HG03439 (cell line): ENCODE measurements around the gene IGFLR1.

Source experiments
- ATAC-seq: cut with Tn5 transposase; IDR thresholded peaks from one replicate; pipeline ENCODE4 v1.9.1; 2021; ENCODE audit warnings: mild to moderate bottlenecking, moderate library complexity; ENCODE audit not compliant: unreplicated experiment

Gene IGFLR1, protein sequence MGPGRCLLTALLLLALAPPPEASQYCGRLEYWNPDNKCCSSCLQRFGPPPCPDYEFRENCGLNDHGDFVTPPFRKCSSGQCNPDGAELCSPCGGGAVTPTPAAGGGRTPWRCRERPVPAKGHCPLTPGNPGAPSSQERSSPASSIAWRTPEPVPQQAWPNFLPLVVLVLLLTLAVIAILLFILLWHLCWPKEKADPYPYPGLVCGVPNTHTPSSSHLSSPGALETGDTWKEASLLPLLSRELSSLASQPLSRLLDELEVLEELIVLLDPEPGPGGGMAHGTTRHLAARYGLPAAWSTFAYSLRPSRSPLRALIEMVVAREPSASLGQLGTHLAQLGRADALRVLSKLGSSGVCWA

DNA sequence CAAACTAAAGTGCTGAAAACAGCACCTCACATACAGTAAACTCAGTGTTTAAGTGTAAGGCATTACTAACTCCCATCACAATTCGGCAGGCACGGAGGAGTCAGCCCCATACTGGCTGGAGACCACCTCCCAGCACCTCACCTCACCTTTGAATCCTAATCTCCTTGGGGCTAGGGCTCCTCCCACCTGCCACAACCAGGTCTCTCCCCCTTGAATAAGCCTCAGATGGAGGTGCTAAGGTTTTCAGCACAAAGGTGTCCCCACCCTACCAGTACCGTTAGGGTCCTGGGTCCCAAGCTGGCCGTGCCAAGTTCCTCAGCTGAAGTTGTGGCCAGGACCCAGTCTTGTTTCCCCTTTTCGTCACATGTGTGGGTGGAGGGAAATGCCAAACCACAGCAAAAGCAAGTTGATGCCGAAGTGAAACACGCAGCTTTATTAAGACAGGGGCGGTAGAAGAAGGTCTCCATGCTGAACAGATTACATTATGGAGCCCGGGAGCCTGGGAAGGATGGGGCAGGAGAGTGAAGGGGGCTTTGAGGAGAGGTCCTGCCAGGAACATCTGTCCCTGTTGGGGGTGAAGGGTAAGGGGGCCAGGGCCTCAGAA is at the start of gene IGFLR1:
Gene IGFLR1, minus strand, starts transcription at position 332 of the 604 bp plus-strand sequence. CDS start 1,272 bp downstream, outside the sequence.
- ATAC-seq = no peak

DNA sequence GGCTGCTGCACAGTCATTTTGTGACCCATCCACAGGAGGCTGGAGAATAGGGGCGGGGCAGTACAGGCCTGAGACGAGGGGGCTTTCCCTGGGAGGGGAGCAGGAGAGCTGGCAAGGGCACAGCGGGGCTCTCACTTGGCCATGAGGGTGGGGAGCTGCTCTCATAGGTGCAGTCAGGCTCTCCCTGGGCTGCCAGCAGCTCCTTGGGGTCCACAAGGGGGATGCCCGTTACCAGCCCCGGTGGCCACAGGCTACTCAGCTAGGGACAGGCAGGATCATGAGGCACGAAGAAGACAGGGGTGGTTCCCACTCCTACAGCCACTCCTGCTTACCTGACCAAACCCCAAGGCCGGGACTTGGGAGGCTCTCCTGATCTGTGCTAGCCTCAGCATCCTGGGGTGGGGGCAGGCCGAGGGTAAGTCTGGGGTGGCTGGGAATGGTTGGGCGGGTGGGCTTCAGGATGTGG is 49.6 kb upstream of the IGFLR1 start:
- ATAC-seq = no peak

- ATAC-seq = no peak
These were observed 48.9 kb upstream of the IGFLR1 start for GRCh38 chr19:35790981-35791813.

- no peak for ATAC-seq
These were observed 48.0 kb upstream of the IGFLR1 start for GRCh38 chr19:35789978-35790944.

DNA sequence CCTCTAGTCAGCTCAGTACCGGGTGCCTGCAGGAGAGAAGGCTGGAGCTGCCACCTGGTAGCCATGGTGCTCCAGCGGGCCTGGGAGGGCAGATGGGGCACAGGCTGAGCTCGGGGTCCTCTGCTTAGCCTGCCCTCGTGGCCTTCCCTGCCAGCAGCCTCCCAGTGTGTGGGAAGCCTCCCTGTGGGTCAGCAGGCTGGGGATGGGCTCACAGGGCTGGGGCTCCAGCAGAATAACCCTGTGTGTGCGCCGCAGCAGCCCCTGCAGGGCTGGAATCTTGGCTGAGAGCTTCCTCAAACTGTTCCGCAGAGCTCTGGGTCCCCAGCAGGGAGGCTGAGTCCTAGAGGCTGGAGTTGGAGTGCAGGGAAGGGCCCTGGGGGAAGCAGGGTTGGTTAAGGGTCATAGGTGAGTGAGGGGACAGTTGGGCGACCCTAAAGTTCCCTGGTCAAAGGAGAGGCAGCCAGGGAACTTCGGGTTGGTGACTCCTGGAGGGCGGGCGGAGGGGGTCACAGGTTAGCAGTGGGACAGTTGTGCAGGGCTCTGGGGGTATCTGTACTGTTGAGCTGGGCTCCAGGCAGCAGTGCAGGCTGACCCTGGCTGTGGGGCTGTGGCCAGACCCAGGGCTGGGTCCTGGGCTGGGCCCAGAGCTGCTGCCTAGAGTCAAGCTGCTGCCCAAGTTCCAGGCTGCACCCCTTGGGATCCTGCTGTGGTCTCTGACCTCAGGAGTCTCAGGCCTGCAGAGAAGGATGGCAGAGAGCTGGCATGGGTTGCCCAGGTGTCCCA is 47.1 kb upstream of the IGFLR1 start:
- no peak for ATAC-seq

GRCh38 chr19:35788205-35788960 is 46.1 kb upstream of the IGFLR1 start:
- no peak for ATAC-seq

DNA sequence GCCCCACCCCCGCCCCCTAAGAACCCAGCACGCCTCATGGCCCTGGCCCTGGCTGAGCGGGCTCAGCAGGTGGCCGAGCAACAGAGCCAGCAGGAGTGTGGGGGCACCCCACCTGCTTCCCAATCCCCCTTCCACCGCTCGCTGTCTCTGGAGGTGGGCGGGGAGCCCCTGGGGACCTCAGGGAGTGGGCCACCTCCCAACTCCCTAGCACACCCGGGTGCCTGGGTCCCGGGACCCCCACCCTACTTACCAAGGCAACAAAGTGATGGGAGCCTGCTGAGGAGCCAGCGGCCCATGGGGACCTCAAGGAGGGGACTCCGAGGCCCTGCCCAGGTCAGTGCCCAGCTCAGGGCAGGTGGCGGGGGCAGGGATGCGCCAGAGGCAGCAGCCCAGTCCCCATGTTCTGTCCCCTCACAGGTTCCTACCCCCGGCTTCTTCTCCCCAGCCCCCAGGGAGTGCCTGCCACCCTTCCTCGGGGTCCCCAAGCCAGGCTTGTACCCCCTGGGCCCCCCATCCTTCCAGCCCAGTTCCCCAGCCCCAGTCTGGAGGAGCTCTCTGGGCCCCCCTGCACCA is 45.1 kb upstream of the IGFLR1 start:
- no peak for ATAC-seq

- ATAC-seq = no peak
These were observed 44.3 kb upstream of the IGFLR1 start for GRCh38 chr19:35786299-35787160.

DNA sequence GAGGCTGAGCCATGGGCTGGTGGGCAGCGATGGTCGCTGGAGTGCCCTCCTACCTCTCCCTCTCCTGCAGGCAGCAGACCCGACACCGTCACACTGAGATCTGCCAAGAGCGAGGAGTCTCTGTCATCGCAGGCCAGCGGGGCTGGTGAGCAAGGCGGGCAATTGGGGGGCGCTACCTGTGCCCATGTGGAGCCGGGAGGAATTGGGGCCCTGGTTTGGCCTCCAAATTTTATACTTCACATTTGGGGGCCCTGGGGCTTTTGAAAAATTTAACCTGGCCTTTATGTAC is 43.0 kb upstream of the IGFLR1 start:
- no peak for ATAC-seq

- no peak for ATAC-seq
These were observed 42.5 kb upstream of the IGFLR1 start for GRCh38 chr19:35784503-35785338.

- ATAC-seq = no peak
These were observed 41.5 kb upstream of the IGFLR1 start for GRCh38 chr19:35783469-35784434.

GRCh38 chr19:35782589-35782988 is 40.3 kb upstream of the IGFLR1 start:
- ATAC-seq = no peak

- ATAC-seq = no peak
These were observed 39.4 kb upstream of the IGFLR1 start for GRCh38 chr19:35781650-35782049.

DNA sequence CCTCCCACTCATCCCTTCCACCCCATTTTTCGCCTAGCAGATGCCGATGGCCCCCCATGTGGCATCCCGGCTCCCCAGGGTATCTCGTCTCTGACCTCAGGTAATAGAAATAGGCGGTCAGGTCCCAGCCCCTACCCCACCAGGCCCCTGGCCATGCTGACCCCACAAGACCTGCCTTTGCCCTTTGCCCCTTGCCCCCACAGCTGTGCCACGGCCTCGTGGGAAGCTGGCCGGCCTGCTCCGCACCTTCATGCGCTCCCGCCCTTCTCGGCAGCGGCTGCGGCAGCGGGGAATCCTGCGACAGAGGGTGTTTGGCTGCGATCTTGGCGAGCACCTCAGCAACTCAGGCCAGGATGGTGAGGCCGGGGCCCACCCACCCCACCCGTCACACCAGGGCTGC is 38.5 kb upstream of the IGFLR1 start:
- ATAC-seq = no peak

DNA sequence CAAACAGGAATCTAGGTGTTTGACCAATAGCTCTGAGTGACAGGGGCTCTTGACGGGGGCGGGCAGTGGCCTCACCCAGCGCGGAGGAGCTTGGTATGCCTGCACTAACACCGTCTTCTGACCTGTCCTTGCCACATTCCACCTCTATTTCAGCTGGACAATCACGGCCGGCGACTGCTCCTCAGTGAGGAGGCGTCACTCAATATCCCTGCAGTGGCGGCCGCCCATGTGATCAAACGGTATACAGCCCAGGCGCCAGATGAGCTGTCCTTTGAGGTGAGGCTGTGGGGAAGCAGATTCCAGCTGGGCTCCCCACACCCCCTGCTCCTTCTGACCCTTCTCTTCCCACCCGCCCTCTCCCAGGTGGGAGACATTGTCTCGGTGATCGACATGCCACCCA is 37.8 kb upstream of the IGFLR1 start:
- ATAC-seq = no peak

- no peak for ATAC-seq
These were observed 36.8 kb upstream of the IGFLR1 start for GRCh38 chr19:35779033-35779432.
